Nephron progenitor cell (in vitro differentiated cells): Measurements from ENCODE around the gene WAS.
"Not testable (repeated sequence)": the region's sequence is repeated elsewhere in the genome, so short reads cannot be mapped to it uniquely, and the experiment has no call there.

Source experiments
- DNase-seq: peaks from one replicate; pipeline ENCODE4 v3.0.0; 2021
- H3K27ac Mint-ChIP-seq: 2 replicates; pipeline ENCODE4 v1.8.0; 2021; ENCODE audit warnings: mild to moderate bottlenecking, moderate library complexity, mixed read lengths
- H3K27me3 Mint-ChIP-seq: 2 replicates; pipeline ENCODE4 v1.8.0; 2021; ENCODE audit warnings: mild to moderate bottlenecking, low read depth, mixed read lengths; ENCODE audit not compliant: poor library complexity
- H3K36me3 Mint-ChIP-seq: 2 replicates; pipeline ENCODE4 v1.8.0; 2021; ENCODE audit warnings: low read depth, mixed read lengths
- H3K4me1 Mint-ChIP-seq: 2 replicates; pipeline ENCODE4 v1.8.0; 2021; ENCODE audit warnings: mixed read lengths
- H3K4me3 Mint-ChIP-seq: 2 replicates; pipeline ENCODE4 v1.8.0; 2021; ENCODE audit warnings: mild to moderate bottlenecking, moderate library complexity, mixed read lengths
- H3K9me3 Mint-ChIP-seq: 2 replicates; pipeline ENCODE4 v1.8.0; 2021; ENCODE audit warnings: mild to moderate bottlenecking, moderate library complexity, mixed read lengths
- CTCF ChIP-seq: fragments of 200-600 bp; sonication (generic); IDR thresholded peaks from 2 replicates; pipeline ENCODE4 v1.5.0; 2021; ENCODE audit warnings: antibody characterized with exemption

Gene WAS

GRCh38 chrX:48684134-48684533 lies 535 bp downstream of the WAS start:
- no peak for TF ChIP-seq CTCF
- H3K4me3 Mint-ChIP-seq: no peak overlapping the region
- no peak for DNase-seq
- H3K27ac Mint-ChIP-seq: no peak overlapping the region
- peaks cover 67% of the 10 kb centered on the region for H3K9me3 Mint-ChIP-seq
- peaks cover 22% of the 10 kb centered on the region for H3K27me3 Mint-ChIP-seq
- H3K4me1 Mint-ChIP-seq: peaks cover 13% of the 10 kb centered on the region
- no peaks in the 10 kb centered on the region for H3K36me3 Mint-ChIP-seq

- Mint-ChIP-seq H3K27me3 (peaks cover 19% of the 10 kb centered on the region), H3K36me3 (no peaks in the 10 kb centered on the region), H3K9me3 (peaks cover 70% of the 10 kb centered on the region)
Observed at GRCh38 chrX:48685416-48685815, 1.8 kb downstream of the WAS start.

GRCh38 chrX:48688531-48689150 lies 5.0 kb downstream of the WAS start:
- no peak for TF ChIP-seq CTCF
- H3K9me3 Mint-ChIP-seq: peaks cover 66% of the 10 kb centered on the region
- H3K4me3 Mint-ChIP-seq: no peak overlapping the region
- peaks cover 28% of the 10 kb centered on the region for H3K4me1 Mint-ChIP-seq
- peak overlapping the region; percentile 48 for H3K27ac Mint-ChIP-seq
- no peaks in the 10 kb centered on the region for H3K36me3 Mint-ChIP-seq
- DNase-seq: no peak
- H3K27me3 Mint-ChIP-seq: peaks cover 5% of the 10 kb centered on the region

More at GRCh38 chrX:48685416-48685815, 1.8 kb downstream of the WAS start:
- peaks cover 12% of the 10 kb centered on the region for H3K4me1 Mint-ChIP-seq
- no peak for TF ChIP-seq CTCF
- H3K27ac Mint-ChIP-seq: no peak overlapping the region
- no peak overlapping the region for H3K4me3 Mint-ChIP-seq
- DNase-seq: no peak

- no peak for DNase-seq
- peaks cover 5% of the 10 kb centered on the region for H3K27me3 Mint-ChIP-seq
- no peak overlapping the region for H3K4me3 Mint-ChIP-seq
- TF ChIP-seq CTCF: no peak
- H3K36me3 Mint-ChIP-seq: no peaks in the 10 kb centered on the region
- peaks cover 60% of the 10 kb centered on the region for H3K9me3 Mint-ChIP-seq
- H3K4me1 Mint-ChIP-seq: peaks cover 29% of the 10 kb centered on the region
- peak overlapping the region; percentile 48 for H3K27ac Mint-ChIP-seq
Observed at GRCh38 chrX:48689208-48689920, 5.8 kb downstream of the WAS start.

- not testable (repeated sequence) for H3K4me3 Mint-ChIP-seq, DNase-seq, H3K27me3 Mint-ChIP-seq, H3K36me3 Mint-ChIP-seq, H3K27ac Mint-ChIP-seq
- H3K4me1 Mint-ChIP-seq: peaks cover 43% of the 10 kb centered on the region
- H3K9me3 Mint-ChIP-seq: peaks cover 63% of the 10 kb centered on the region
Observed at GRCh38 chrX:48691746-48692145, 8.1 kb downstream of the WAS start.

- H3K27ac Mint-ChIP-seq: no peak overlapping the region
- H3K4me1 Mint-ChIP-seq: peaks cover 48% of the 10 kb centered on the region
- H3K9me3 Mint-ChIP-seq: peaks cover 65% of the 10 kb centered on the region
- peaks cover 7% of the 10 kb centered on the region for H3K36me3 Mint-ChIP-seq
- peaks cover 3% of the 10 kb centered on the region for H3K27me3 Mint-ChIP-seq
- H3K4me3 Mint-ChIP-seq: peak overlapping the region; percentile 89
- no peak for TF ChIP-seq CTCF
- DNase-seq: no peak
Observed at GRCh38 chrX:48694776-48695533, 11.4 kb downstream of the WAS start.
